ENCODE measurements around the gene CA10.

Gene CA10

GRCh38 chr17:51796026-51796425 is 362.5 kb downstream of the CA10 start:
- no peaks in the 10 kb centered on the region for H3K36me3 ChIP-seq (ENCODE audit: insufficient read depth, low read length)
- H3K79me2 ChIP-seq (ENCODE audit: insufficient read depth, low read length): no peaks in the 10 kb centered on the region
- no peaks in the 10 kb centered on the region for H4K20me1 ChIP-seq (ENCODE audit: insufficient read depth, low read length)
- H3K27me3 ChIP-seq (ENCODE audit: insufficient read depth, low read length): no peaks in the 10 kb centered on the region
- H3F3A ChIP-seq (ENCODE audit: insufficient read depth, low read length): no peaks in the 10 kb centered on the region
- no peaks in the 10 kb centered on the region for H3K9me3 ChIP-seq (ENCODE audit: low read length)
- H3K27ac ChIP-seq (ENCODE audit: low read depth, low read length, poor library complexity, severe bottlenecking): no peak overlapping the region
- H2AFZ ChIP-seq (ENCODE audit: low read length): no peak overlapping the region
- H3K9ac ChIP-seq (ENCODE audit: low read length): no peak overlapping the region
- H3K4me3 ChIP-seq (ENCODE audit: low read depth, low read length, poor library complexity, severe bottlenecking): no peak overlapping the region
- H3K4me1 ChIP-seq (ENCODE audit: insufficient read depth, low read length, severe bottlenecking): no peaks in the 10 kb centered on the region
- H3K4me2 ChIP-seq (ENCODE audit: low read length): no peak overlapping the region
- no peak for TF ChIP-seq EZH2 (IDR thresholded peaks at IDR 0.05; ENCODE audit: borderline replicate concordance, low read length)
- TF ChIP-seq, protein P1, sequence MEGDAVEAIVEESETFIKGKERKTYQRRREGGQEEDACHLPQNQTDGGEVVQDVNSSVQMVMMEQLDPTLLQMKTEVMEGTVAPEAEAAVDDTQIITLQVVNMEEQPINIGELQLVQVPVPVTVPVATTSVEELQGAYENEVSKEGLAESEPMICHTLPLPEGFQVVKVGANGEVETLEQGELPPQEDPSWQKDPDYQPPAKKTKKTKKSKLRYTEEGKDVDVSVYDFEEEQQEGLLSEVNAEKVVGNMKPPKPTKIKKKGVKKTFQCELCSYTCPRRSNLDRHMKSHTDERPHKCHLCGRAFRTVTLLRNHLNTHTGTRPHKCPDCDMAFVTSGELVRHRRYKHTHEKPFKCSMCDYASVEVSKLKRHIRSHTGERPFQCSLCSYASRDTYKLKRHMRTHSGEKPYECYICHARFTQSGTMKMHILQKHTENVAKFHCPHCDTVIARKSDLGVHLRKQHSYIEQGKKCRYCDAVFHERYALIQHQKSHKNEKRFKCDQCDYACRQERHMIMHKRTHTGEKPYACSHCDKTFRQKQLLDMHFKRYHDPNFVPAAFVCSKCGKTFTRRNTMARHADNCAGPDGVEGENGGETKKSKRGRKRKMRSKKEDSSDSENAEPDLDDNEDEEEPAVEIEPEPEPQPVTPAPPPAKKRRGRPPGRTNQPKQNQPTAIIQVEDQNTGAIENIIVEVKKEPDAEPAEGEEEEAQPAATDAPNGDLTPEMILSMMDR (IDR thresholded peaks at IDR 0.05; ENCODE audit: low read length): no peak
- no peaks in the 10 kb centered on the region for H3K9me2 ChIP-seq (ENCODE audit: low read depth, low read length)

DNA sequence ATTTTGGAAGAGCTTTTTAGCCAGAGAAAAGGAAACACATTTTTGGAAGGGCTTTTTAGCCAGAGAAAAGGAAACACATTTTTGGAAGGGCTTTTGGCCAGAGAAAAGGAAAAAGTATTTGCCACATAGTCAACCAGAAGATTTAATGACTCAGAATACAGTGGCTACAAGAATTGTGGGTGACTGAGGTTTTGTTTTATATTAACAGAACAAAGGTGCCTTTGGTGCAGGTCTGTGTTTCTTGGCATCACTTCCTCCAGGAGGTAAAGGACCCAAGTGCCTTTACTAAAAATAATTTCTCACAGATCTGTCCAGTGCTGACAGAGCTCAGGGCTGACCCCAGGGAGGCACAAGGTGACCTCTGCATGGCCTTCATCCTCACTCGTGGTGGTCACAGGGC is 363.1 kb downstream of the CA10 start:
- H3K9me3 ChIP-seq (ENCODE audit: low read length): no peaks in the 10 kb centered on the region
- H3K36me3 ChIP-seq (ENCODE audit: insufficient read depth, low read length): no peaks in the 10 kb centered on the region
- no peaks in the 10 kb centered on the region for H3K27me3 ChIP-seq (ENCODE audit: insufficient read depth, low read length)
- TF ChIP-seq EZH2 (IDR thresholded peaks at IDR 0.05; ENCODE audit: borderline replicate concordance, low read length): no peak
- TF ChIP-seq, protein P1 (IDR thresholded peaks at IDR 0.05; ENCODE audit: low read length): no peak
- H3K9me2 ChIP-seq (ENCODE audit: low read depth, low read length): no peaks in the 10 kb centered on the region
- H2AFZ ChIP-seq (ENCODE audit: low read length): no peak overlapping the region
- H3F3A ChIP-seq (ENCODE audit: insufficient read depth, low read length): no peaks in the 10 kb centered on the region
- H3K4me2 ChIP-seq (ENCODE audit: low read length): no peak overlapping the region
- no peak overlapping the region for H3K9ac ChIP-seq (ENCODE audit: low read length)
- H3K79me2 ChIP-seq (ENCODE audit: insufficient read depth, low read length): no peaks in the 10 kb centered on the region
- no peak overlapping the region for H3K27ac ChIP-seq (ENCODE audit: low read depth, low read length, poor library complexity, severe bottlenecking)
- H3K4me1 ChIP-seq (ENCODE audit: insufficient read depth, low read length, severe bottlenecking): no peaks in the 10 kb centered on the region
- no peaks in the 10 kb centered on the region for H4K20me1 ChIP-seq (ENCODE audit: insufficient read depth, low read length)
- no peak overlapping the region for H3K4me3 ChIP-seq (ENCODE audit: low read depth, low read length, poor library complexity, severe bottlenecking)

DNA sequence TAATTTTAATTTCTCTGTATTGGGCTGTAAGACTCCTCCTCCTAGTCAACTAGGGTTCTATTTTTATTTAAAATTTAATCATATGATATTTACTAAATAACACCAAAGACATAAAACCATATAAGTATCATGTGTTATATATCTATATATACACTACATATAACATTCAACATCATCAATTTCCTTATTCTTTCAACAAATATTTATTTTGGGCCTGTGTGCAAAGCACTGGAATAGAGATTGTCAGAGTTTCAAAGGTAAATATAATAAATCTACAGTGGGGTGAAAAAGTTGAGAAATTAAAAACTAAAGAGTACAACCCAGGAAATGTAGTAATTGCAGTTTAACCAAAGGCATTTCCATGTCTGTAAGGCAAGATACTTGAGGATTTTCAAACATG is 364.0 kb downstream of the CA10 start:
- Histone ChIP-seq H3K4me3 (ENCODE audit: low read depth, low read length, poor library complexity, severe bottlenecking) (no peak overlapping the region), H3F3A (ENCODE audit: insufficient read depth, low read length) (no peaks in the 10 kb centered on the region), H3K27ac (ENCODE audit: low read depth, low read length, poor library complexity, severe bottlenecking) (no peak overlapping the region), H3K27me3 (ENCODE audit: insufficient read depth, low read length) (no peaks in the 10 kb centered on the region), H3K4me1 (ENCODE audit: insufficient read depth, low read length, severe bottlenecking) (no peaks in the 10 kb centered on the region), H3K36me3 (ENCODE audit: insufficient read depth, low read length) (no peaks in the 10 kb centered on the region), H3K4me2 (ENCODE audit: low read length) (no peak overlapping the region), H3K9ac (ENCODE audit: low read length) (no peak overlapping the region), H3K79me2 (ENCODE audit: insufficient read depth, low read length) (no peaks in the 10 kb centered on the region), H4K20me1 (ENCODE audit: insufficient read depth, low read length) (no peaks in the 10 kb centered on the region), H3K9me3 (ENCODE audit: low read length) (no peaks in the 10 kb centered on the region), H3K9me2 (ENCODE audit: low read depth, low read length) (no peaks in the 10 kb centered on the region), H2AFZ (ENCODE audit: low read length) (no peak overlapping the region)
- no peak for TF ChIP-seq EZH2 (IDR thresholded peaks at IDR 0.05; ENCODE audit: borderline replicate concordance, low read length)
- TF ChIP-seq, protein P1 (IDR thresholded peaks at IDR 0.05; ENCODE audit: low read length): no peak
